NB4 (cell line): Measurements from ENCODE around the gene CCL4L2.
"Not testable (repeated sequence)": the region's sequence is repeated elsewhere in the genome, so short reads cannot be mapped to it uniquely, and the experiment has no call there.

Experiments
- DNase-seq: peaks from one replicate; pipeline ENCODE4 v3.0.0; 2010; ENCODE audit warnings: low read depth
- H3K4me3 ChIP-seq: one replicate; pipeline ENCODE4 v1.5.1; 2011; ENCODE audit warnings: mild to moderate bottlenecking, low read depth, low read length, moderate library complexity
- CTCF ChIP-seq: IDR thresholded peaks from one replicate; pipeline ENCODE4 v1.5.1; 2012; ENCODE audit warnings: low read depth, low read length
- MYC ChIP-seq: IDR thresholded peaks from 2 replicates; pipeline ENCODE4 v1.6.1; 2011; ENCODE audit warnings: low read depth, low read length
- POLR2A ChIP-seq: IDR thresholded peaks from 2 replicates; pipeline ENCODE4 v1.6.1; 2011; ENCODE audit warnings: mild to moderate bottlenecking; ENCODE audit not compliant: insufficient read length; ENCODE audit errors: extremely low read depth
- TF ChIP-seq, protein P1 (sequence below): IDR thresholded peaks from 2 replicates; pipeline ENCODE4 v1.6.1; 2011; ENCODE audit warnings: low read depth, low read length

CCL4L2 gene

DNA sequence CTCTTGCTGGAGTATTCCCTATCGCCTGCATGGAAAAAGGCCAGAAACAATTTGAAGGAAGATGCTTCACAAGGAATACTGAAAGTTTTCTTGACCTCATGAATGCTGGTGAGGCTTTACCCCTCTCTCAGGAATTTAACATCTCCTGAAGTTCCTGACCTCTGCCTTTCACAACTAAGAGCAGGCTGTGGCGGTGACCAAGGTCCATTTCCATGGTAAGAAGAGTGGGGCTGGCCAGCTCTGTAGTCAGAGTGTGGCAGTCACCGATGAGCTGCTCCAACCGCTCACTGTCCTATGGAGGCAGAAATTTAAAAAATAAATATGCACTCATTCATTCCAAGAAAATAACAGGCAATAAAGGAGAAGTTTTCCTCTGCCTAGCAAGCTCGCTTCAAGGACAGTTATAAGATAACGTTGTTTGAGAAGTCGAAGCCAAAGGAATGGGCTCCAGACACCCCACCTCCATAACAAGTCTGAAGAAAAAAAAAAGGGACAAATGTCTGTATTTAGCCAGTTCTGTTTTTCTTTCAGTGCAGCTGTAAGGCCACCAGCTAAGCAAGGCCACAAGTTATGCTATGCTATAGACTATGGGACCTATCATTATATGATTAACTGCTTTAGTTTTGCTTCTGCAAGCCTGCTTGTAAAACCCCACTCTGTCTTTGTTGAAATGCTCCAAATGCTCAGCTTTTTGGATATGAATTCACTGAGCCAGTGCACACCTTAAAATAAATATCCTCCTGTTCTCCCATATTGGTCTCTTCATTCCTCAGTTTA, 6.0 kb upstream of the CCL4L2 start:
- H3K4me3 ChIP-seq = no peak overlapping the region
- no peak for DNase-seq
- TF ChIP-seq MYC = no peak

- DNase-seq = no peak
- TF ChIP-seq CTCF (no peak), POLR2A (no peak), MYC (no peak)
- TF ChIP-seq, protein P1, sequence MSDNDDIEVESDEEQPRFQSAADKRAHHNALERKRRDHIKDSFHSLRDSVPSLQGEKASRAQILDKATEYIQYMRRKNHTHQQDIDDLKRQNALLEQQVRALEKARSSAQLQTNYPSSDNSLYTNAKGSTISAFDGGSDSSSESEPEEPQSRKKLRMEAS = no peak
- H3K4me3 ChIP-seq = no peak overlapping the region
Measured at GRCh38 chr17:36205637-36206485, 5.0 kb upstream of the CCL4L2 start.

DNA sequence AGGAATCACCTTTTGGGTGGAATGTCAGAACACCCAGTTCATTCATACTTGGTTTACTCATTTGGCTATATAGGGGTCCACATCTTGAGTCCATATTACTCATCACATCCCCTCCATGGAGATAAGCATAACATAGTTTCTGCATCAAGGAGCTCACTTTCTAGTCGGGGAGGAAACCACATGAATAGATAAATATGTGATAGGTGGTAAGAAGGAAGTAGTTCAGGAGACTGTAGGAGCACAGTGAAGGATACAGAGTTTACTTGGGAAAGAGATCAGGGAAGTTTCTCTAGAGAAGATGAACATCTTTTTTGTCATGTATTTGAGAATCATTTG, 4.4 kb upstream of the CCL4L2 start:
- DNase-seq = peak; percentile 45

DNA sequence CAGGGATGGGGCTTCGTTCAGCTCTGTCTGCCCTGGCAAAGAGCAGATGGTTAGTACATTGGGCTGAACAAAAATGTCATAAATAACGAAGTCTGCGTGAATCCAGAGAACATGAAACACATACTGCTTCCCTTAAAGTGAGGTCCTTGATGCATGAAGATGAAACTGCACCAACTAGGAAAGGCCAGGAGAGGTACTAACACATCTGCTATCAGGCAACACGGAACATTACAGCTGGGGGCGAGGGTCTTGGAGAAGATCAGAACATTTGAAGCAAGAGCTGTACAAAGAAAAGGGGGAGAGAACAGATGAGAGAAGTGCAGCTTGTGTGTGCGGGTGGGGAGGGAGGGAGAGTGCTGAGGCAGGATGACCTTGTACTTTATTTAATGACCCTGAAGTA, 3.5 kb upstream of the CCL4L2 start:
- not testable (repeated sequence) for DNase-seq, H3K4me3 ChIP-seq

More for the DNA sequence above, 4.4 kb upstream of the CCL4L2 start:
- H3K4me3 ChIP-seq = not testable (repeated sequence)

DNA sequence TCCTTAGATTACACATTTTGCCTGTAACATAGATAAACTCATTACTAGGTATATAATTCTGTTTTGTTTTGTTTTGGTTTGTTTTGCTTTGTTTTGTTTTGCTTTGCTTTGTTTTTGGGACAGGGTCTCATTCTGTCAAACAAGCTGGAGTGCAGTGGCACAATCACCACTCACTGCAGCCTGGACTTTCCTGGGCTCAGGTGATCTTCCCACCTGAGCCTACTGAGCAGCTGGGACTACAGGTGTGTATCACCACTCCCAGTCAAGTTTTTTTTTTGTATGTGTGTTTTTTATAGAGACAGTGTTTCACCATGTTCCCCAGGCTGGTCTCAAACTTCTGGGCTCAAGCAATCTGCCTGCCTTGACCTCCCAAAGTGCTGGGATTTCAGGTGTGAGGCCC, 1.3 kb upstream of the CCL4L2 start:
- no peak for DNase-seq
- TF ChIP-seq, protein P1 = no peak
- no peak for TF ChIP-seq MYC
- TF ChIP-seq POLR2A = no peak
- TF ChIP-seq CTCF = no peak
- H3K4me3 ChIP-seq = no peak overlapping the region

- peak; percentile 32 for DNase-seq
- H3K4me3 ChIP-seq = not testable (repeated sequence)
Measured at GRCh38 chr17:36211484-36212271, 815 bp downstream of the CCL4L2 start.

DNA sequence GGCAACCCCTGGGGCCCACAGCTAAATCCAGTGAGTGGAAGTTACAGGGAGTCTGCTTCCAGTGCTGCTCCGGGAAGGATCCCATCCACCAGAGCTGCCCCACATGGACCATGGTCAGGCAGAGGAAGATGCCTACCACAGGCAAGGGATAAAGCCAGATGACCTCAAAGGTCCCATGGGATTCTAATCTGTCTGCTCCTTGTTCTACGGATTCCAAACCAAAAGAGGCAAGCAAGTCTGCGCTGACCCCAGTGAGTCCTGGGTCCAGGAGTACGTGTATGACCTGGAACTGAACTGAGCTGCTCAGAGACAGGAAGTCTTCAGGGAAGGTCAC, 1.4 kb downstream of the CCL4L2 start:
- no peak for DNase-seq
- TF ChIP-seq MYC (no peak), POLR2A (no peak), CTCF (no peak)
- TF ChIP-seq, protein P1 = no peak
- H3K4me3 ChIP-seq = no peak overlapping the region

- peak; percentile 57 for DNase-seq
- H3K4me3 ChIP-seq = no peak overlapping the region
Measured at GRCh38 chr17:36212966-36213365, 2.1 kb downstream of the CCL4L2 start.

More at GRCh38 chr17:36212966-36213365, 2.1 kb downstream of the CCL4L2 start:
- TF ChIP-seq POLR2A (no peak), CTCF (no peak), MYC (no peak)
- TF ChIP-seq, protein P1 = no peak
